HUES48 (cell line): ENCODE measurements around the gene SLC5A11.
"Not testable (repeated sequence)": the region's sequence is repeated elsewhere in the genome, so short reads cannot be mapped to it uniquely, and the experiment has no call there.

Experiments used
- H3K27ac ChIP-seq: one replicate; pipeline ENCODE4 v1.7.0; 2013; ENCODE audit warnings: low read depth, low read length, inconsistent platforms
- H3K27me3 ChIP-seq: 2 replicates; pipeline ENCODE4 v1.6.1; 2013; ENCODE audit warnings: mild to moderate bottlenecking, low read length; ENCODE audit not compliant: control insufficient read depth, insufficient read depth
- H3K36me3 ChIP-seq: 2 replicates; pipeline ENCODE4 v1.6.1; 2013; ENCODE audit warnings: low read length; ENCODE audit not compliant: control insufficient read depth, insufficient read depth
- H3K4me1 ChIP-seq: 2 replicates; pipeline ENCODE4 v1.6.1; 2013; ENCODE audit warnings: mild to moderate bottlenecking, low read length; ENCODE audit not compliant: control insufficient read depth, insufficient read depth
- H3K4me3 ChIP-seq: 2 replicates; pipeline ENCODE4 v1.5.1; 2013; ENCODE audit warnings: mild to moderate bottlenecking, low read depth, low read length
- H3K9ac ChIP-seq: 2 replicates; pipeline ENCODE4 v1.6.1; 2013; ENCODE audit warnings: mild to moderate bottlenecking, low read depth, low read length, moderate library complexity
- H3K9me3 ChIP-seq: 2 replicates; pipeline ENCODE4 v1.6.1; 2013; ENCODE audit warnings: low read length; ENCODE audit not compliant: control insufficient read depth, insufficient read depth

Gene SLC5A11

GRCh38 chr16:24837969-24838368 is 7.8 kb upstream of the SLC5A11 start:
- H3K36me3 ChIP-seq = no peaks in the 10 kb centered on the region
- no peak overlapping the region for H3K27ac ChIP-seq

GRCh38 chr16:24838554-24839266 is 7.1 kb upstream of the SLC5A11 start:
- Histone ChIP-seq H3K4me1 (no peaks in the 10 kb centered on the region), H3K27ac (no peak overlapping the region), H3K9ac (no peak overlapping the region), H3K36me3 (no peaks in the 10 kb centered on the region), H3K9me3 (no peaks in the 10 kb centered on the region), H3K4me3 (no peak overlapping the region), H3K27me3 (no peaks in the 10 kb centered on the region)

More at GRCh38 chr16:24837969-24838368, 7.8 kb upstream of the SLC5A11 start:
- H3K4me1 ChIP-seq = no peaks in the 10 kb centered on the region
- H3K9me3 ChIP-seq = no peaks in the 10 kb centered on the region
- no peak overlapping the region for H3K9ac ChIP-seq
- H3K4me3 ChIP-seq = no peak overlapping the region
- H3K27me3 ChIP-seq = no peaks in the 10 kb centered on the region

GRCh38 chr16:24839347-24839972 is 6.3 kb upstream of the SLC5A11 start:
- Histone ChIP-seq H3K4me1 (no peaks in the 10 kb centered on the region), H3K27ac (no peak overlapping the region), H3K4me3 (no peak overlapping the region), H3K27me3 (no peaks in the 10 kb centered on the region), H3K9ac (no peak overlapping the region), H3K36me3 (no peaks in the 10 kb centered on the region), H3K9me3 (no peaks in the 10 kb centered on the region)

- H3K4me1 ChIP-seq = no peaks in the 10 kb centered on the region
- H3K9ac ChIP-seq = no peak overlapping the region
- no peak overlapping the region for H3K4me3 ChIP-seq
- H3K27ac ChIP-seq = no peak overlapping the region
- H3K27me3 ChIP-seq = no peaks in the 10 kb centered on the region
- H3K36me3 ChIP-seq = no peaks in the 10 kb centered on the region
- no peaks in the 10 kb centered on the region for H3K9me3 ChIP-seq
Observed at GRCh38 chr16:24841291-24841690, 4.5 kb upstream of the SLC5A11 start.

GRCh38 chr16:24844101-24845030 is 1.4 kb upstream of the SLC5A11 start:
- Histone ChIP-seq H3K9ac (no peak overlapping the region), H3K4me3 (no peak overlapping the region), H3K27me3 (no peaks in the 10 kb centered on the region), H3K4me1 (no peaks in the 10 kb centered on the region), H3K27ac (no peak overlapping the region), H3K9me3 (no peaks in the 10 kb centered on the region), H3K36me3 (no peaks in the 10 kb centered on the region)

- not testable (repeated sequence) for H3K4me3 ChIP-seq, H3K9me3 ChIP-seq, H3K9ac ChIP-seq, H3K27me3 ChIP-seq, H3K36me3 ChIP-seq, H3K4me1 ChIP-seq, H3K27ac ChIP-seq
Observed at GRCh38 chr16:24845031-24845365, 765 bp upstream of the SLC5A11 start.

- H3K9ac ChIP-seq = no peak overlapping the region
- H3K27me3 ChIP-seq = no peaks in the 10 kb centered on the region
- no peak overlapping the region for H3K27ac ChIP-seq
- H3K4me3 ChIP-seq = no peak overlapping the region
- H3K9me3 ChIP-seq = no peaks in the 10 kb centered on the region
- H3K4me1 ChIP-seq = no peaks in the 10 kb centered on the region
- no peaks in the 10 kb centered on the region for H3K36me3 ChIP-seq
Observed at GRCh38 chr16:24846548-24847357, 990 bp downstream of the SLC5A11 start.

- Histone ChIP-seq H3K36me3 (no peaks in the 10 kb centered on the region), H3K9ac (no peak overlapping the region), H3K9me3 (no peaks in the 10 kb centered on the region), H3K27me3 (no peaks in the 10 kb centered on the region), H3K4me1 (no peaks in the 10 kb centered on the region), H3K4me3 (no peak overlapping the region), H3K27ac (no peak overlapping the region)
Observed at GRCh38 chr16:24847358-24847664, 1.5 kb downstream of the SLC5A11 start.

GRCh38 chr16:24848065-24848464 is 2.3 kb downstream of the SLC5A11 start:
- no peak overlapping the region for H3K27ac ChIP-seq
- no peaks in the 10 kb centered on the region for H3K4me1 ChIP-seq

GRCh38 chr16:24849641-24850040 is 3.9 kb downstream of the SLC5A11 start:
- Histone ChIP-seq H3K27me3 (no peaks in the 10 kb centered on the region), H3K4me1 (no peaks in the 10 kb centered on the region; the same call in 1 of the 2 replicates), H3K27ac (no peak overlapping the region), H3K36me3 (no peaks in the 10 kb centered on the region), H3K9me3 (no peaks in the 10 kb centered on the region), H3K9ac (no peak overlapping the region), H3K4me3 (no peak overlapping the region)

More at GRCh38 chr16:24848065-24848464, 2.3 kb downstream of the SLC5A11 start:
- Histone ChIP-seq H3K36me3 (no peaks in the 10 kb centered on the region), H3K9me3 (no peaks in the 10 kb centered on the region), H3K4me3 (no peak overlapping the region), H3K27me3 (no peaks in the 10 kb centered on the region), H3K9ac (no peak overlapping the region)
